NCI-H1092 (cell line): ENCODE measurements around the gene TFB2M.
"Not testable (repeated sequence)": the region's sequence is repeated elsewhere in the genome, so short reads cannot be mapped to it uniquely, and the experiment has no call there.

ENCODE experiments used
- DNase-seq: peaks from one replicate; lab custom pipeline; 2025; lab: John Stamatoyannopoulos, UW

The TFB2M gene

GRCh38 chr1:246566128-246566812 lies at the start of gene TFB2M, which contains the start of gene CNST:
Gene TFB2M, minus strand, starts transcription at chr1:246566261. Its CDS starts 123 bp downstream, at chr1:246566138.
Gene CNST, plus strand, starts transcription at chr1:246566456. Its CDS starts 25,107 bp downstream, at chr1:246591563.
- peak; percentile 99 for DNase-seq

- no peak for DNase-seq
Observed at GRCh38 chr1:246613096-246613758, 47.2 kb upstream of the TFB2M start.

GRCh38 chr1:246609632-246610031 lies 43.6 kb upstream of the TFB2M start:
- DNase-seq, result no peak

GRCh38 chr1:246608616-246609376 lies 42.7 kb upstream of the TFB2M start:
- DNase-seq, result no peak

GRCh38 chr1:246607462-246607861 lies 41.4 kb upstream of the TFB2M start:
- DNase-seq, result no peak

- not testable (repeated sequence) for DNase-seq
Observed at GRCh38 chr1:246605231-246605630, 39.2 kb upstream of the TFB2M start.

- no peak for DNase-seq
Observed at GRCh38 chr1:246602194-246602593, 36.1 kb upstream of the TFB2M start.

- no peak for DNase-seq
Observed at GRCh38 chr1:246600579-246600978, 34.5 kb upstream of the TFB2M start.

- no peak for DNase-seq
Observed at GRCh38 chr1:246599315-246599714, 33.3 kb upstream of the TFB2M start.

- DNase-seq, result no peak
Observed at GRCh38 chr1:246597971-246598370, 31.9 kb upstream of the TFB2M start.

GRCh38 chr1:246597340-246597739 lies 31.3 kb upstream of the TFB2M start:
- no peak for DNase-seq

- DNase-seq, result no peak
Observed at GRCh38 chr1:246595146-246595545, 29.1 kb upstream of the TFB2M start.

GRCh38 chr1:246592695-246593094 lies 26.6 kb upstream of the TFB2M start:
- DNase-seq, result no peak

GRCh38 chr1:246591958-246592357 lies 25.9 kb upstream of the TFB2M start:
- no peak for DNase-seq

- DNase-seq, result no peak
Observed at GRCh38 chr1:246591504-246591903, 25.4 kb upstream of the TFB2M start.

- no peak for DNase-seq
Observed at GRCh38 chr1:246591047-246591446, 25.0 kb upstream of the TFB2M start.

- DNase-seq, result not testable (repeated sequence)
Observed at GRCh38 chr1:246589919-246590318, 23.9 kb upstream of the TFB2M start.

- no peak for DNase-seq
Observed at GRCh38 chr1:246588159-246588721, 22.2 kb upstream of the TFB2M start.

- DNase-seq, result no peak
Observed at GRCh38 chr1:246587606-246588005, 21.5 kb upstream of the TFB2M start.

- no peak for DNase-seq
Observed at GRCh38 chr1:246587032-246587431, 21.0 kb upstream of the TFB2M start.

GRCh38 chr1:246583448-246584185 lies 17.6 kb upstream of the TFB2M start:
- DNase-seq, result peak; percentile 36

- DNase-seq, result no peak
Observed at GRCh38 chr1:246583056-246583440, 17.0 kb upstream of the TFB2M start.
